Parathyroid adenoma (tissue), 2 donors: ENCODE data around the gene FFAR1.

Experiments used
- H2AFZ ChIP-seq: fragments of 300-600 bp; sonication (generic); one replicate; pipeline ENCODE4 v1.7.0; 2017; ENCODE audit warnings: antibody characterized with exemption, mild to moderate bottlenecking
- H3K27ac ChIP-seq: fragments of 300-600 bp; sonication (generic); one replicate; pipeline ENCODE4 v1.7.0; 2017
- H3K27me3 ChIP-seq: fragments of 300-600 bp; sonication (generic); one replicate; pipeline ENCODE4 v1.7.0; 2017; ENCODE audit warnings: low read length; ENCODE audit not compliant: control insufficient read depth, insufficient read depth
- H3K36me3 ChIP-seq: fragments of 300-600 bp; sonication (generic); one replicate; pipeline ENCODE4 v1.7.0; 2017; ENCODE audit warnings: low read length; ENCODE audit not compliant: control insufficient read depth, insufficient read depth
- H3K4me1 ChIP-seq: fragments of 300-600 bp; sonication (generic); one replicate; pipeline ENCODE4 v1.7.0; 2017; ENCODE audit warnings: control low read depth
- H3K4me2 ChIP-seq: fragments of 300-600 bp; sonication (generic); one replicate; pipeline ENCODE4 v1.7.0; 2017; ENCODE audit warnings: low read length
- H3K4me3 ChIP-seq: fragments of 300-600 bp; sonication (generic); one replicate; pipeline ENCODE4 v1.7.0; 2017; ENCODE audit warnings: low read depth, low read length
- H3K79me2 ChIP-seq: fragments of 300-600 bp; sonication (generic); one replicate; pipeline ENCODE4 v1.7.0; 2017; ENCODE audit warnings: control low read depth
- H3K9ac ChIP-seq: fragments of 300-600 bp; sonication (generic); one replicate; pipeline ENCODE4 v1.7.0; 2017; ENCODE audit warnings: mild to moderate bottlenecking
- H3K9me3 ChIP-seq: fragments of 300-600 bp; sonication (generic); one replicate; pipeline ENCODE4 v1.7.0; 2017; ENCODE audit warnings: low read length; ENCODE audit not compliant: control insufficient read depth
- CTCF ChIP-seq: fragments of 300-600 bp; sonication (generic); IDR thresholded peaks from one replicate; pipeline ENCODE4 v1.7.0; 2017; ENCODE audit warnings: antibody characterized with exemption, mild to moderate bottlenecking
- donor health status: primary hyperparathyroidism.

Gene FFAR1

GRCh38 chr19:35337097-35337983 lies 10.4 kb upstream of the FFAR1 start:
- Histone ChIP-seq H3K4me3 (no peak overlapping the region), H3K79me2 (no peaks in the 10 kb centered on the region), H3K4me2 (no peak overlapping the region), H3K4me1 (no peaks in the 10 kb centered on the region), H3K27ac (no peak overlapping the region), H2AFZ (no peak overlapping the region), H3K9me3 (no peaks in the 10 kb centered on the region), H3K9ac (no peak overlapping the region), H3K27me3 (no peaks in the 10 kb centered on the region), H3K36me3 (no peaks in the 10 kb centered on the region)
- no peak for TF ChIP-seq CTCF

GRCh38 chr19:35337984-35338296 lies 9.8 kb upstream of the FFAR1 start:
- H3K4me1 ChIP-seq, result no peaks in the 10 kb centered on the region
- no peak overlapping the region for H3K9ac ChIP-seq
- no peaks in the 10 kb centered on the region for H3K79me2 ChIP-seq
- no peak for TF ChIP-seq CTCF
- H3K36me3 ChIP-seq, result no peaks in the 10 kb centered on the region
- no peaks in the 10 kb centered on the region for H3K27me3 ChIP-seq
- no peak overlapping the region for H3K4me3 ChIP-seq
- no peak overlapping the region for H3K4me2 ChIP-seq
- no peak overlapping the region for H2AFZ ChIP-seq
- H3K9me3 ChIP-seq, result no peaks in the 10 kb centered on the region
- no peak overlapping the region for H3K27ac ChIP-seq

- Histone ChIP-seq H3K4me2 (no peak overlapping the region), H3K79me2 (no peaks in the 10 kb centered on the region), H2AFZ (no peak overlapping the region), H3K36me3 (no peaks in the 10 kb centered on the region), H3K9ac (no peak overlapping the region), H3K4me3 (no peak overlapping the region), H3K27ac (no peak overlapping the region), H3K4me1 (no peaks in the 10 kb centered on the region), H3K9me3 (no peaks in the 10 kb centered on the region), H3K27me3 (no peaks in the 10 kb centered on the region)
- TF ChIP-seq CTCF, result no peak
Measured at GRCh38 chr19:35340431-35340830, 7.3 kb upstream of the FFAR1 start.

- no peak for TF ChIP-seq CTCF
- H3K9ac ChIP-seq, result no peak overlapping the region
- H3K27ac ChIP-seq, result no peak overlapping the region
- H2AFZ ChIP-seq, result no peak overlapping the region
- no peaks in the 10 kb centered on the region for H3K9me3 ChIP-seq
- H3K36me3 ChIP-seq, result no peaks in the 10 kb centered on the region
- H3K4me2 ChIP-seq, result no peak overlapping the region
- H3K4me1 ChIP-seq, result no peaks in the 10 kb centered on the region
- no peaks in the 10 kb centered on the region for H3K79me2 ChIP-seq
- no peaks in the 10 kb centered on the region for H3K27me3 ChIP-seq
- no peak overlapping the region for H3K4me3 ChIP-seq
Measured at GRCh38 chr19:35341006-35341405, 6.7 kb upstream of the FFAR1 start.
